Fibroblast of mammary gland (primary cell): ENCODE results near the gene RGS5.

Source experiments
- DNase-seq: peaks from one replicate; pipeline ENCODE4 v3.0.0-alpha.2; 2010; ENCODE audit warnings: low read depth
- H3K4me3 ChIP-seq: 2 replicates; pipeline ENCODE4 v1.5.1; 2011; ENCODE audit warnings: low read depth, mild to moderate bottlenecking, low read length, moderate library complexity; ENCODE audit not compliant: control insufficient read depth
- CTCF ChIP-seq: conservative IDR thresholded peaks from 2 replicates; pipeline ENCODE4 v1.5.1; 2011; ENCODE audit warnings: low read depth, low read length, inconsistent platforms; ENCODE audit not compliant: control insufficient read depth, insufficient read depth

The RGS5 gene

GRCh38 chr1:163161337-163161736, 41.4 kb downstream of the RGS5 start:
- TF ChIP-seq CTCF: no peak
- DNase-seq: no peak
- no peak overlapping the region for H3K4me3 ChIP-seq

GRCh38 chr1:163155606-163156005, 47.1 kb downstream of the RGS5 start:
- no peak for TF ChIP-seq CTCF
- no peak for DNase-seq
- no peak overlapping the region for H3K4me3 ChIP-seq

- DNase-seq: no peak
- H3K4me3 ChIP-seq: no peak overlapping the region
- no peak for TF ChIP-seq CTCF
Measured at GRCh38 chr1:163148911-163149310, 53.8 kb downstream of the RGS5 start.

- no peak for TF ChIP-seq CTCF
- H3K4me3 ChIP-seq: no peak overlapping the region
- DNase-seq: peak; percentile 12
Measured at GRCh38 chr1:163147019-163147418, 55.7 kb downstream of the RGS5 start.

- H3K4me3 ChIP-seq: no peak overlapping the region
- no peak for TF ChIP-seq CTCF
- no peak for DNase-seq
Measured at GRCh38 chr1:163145435-163145834, 57.3 kb downstream of the RGS5 start.

GRCh38 chr1:163144418-163144817, 58.3 kb downstream of the RGS5 start:
- no peak for TF ChIP-seq CTCF
- DNase-seq: peak; percentile 38
- no peak overlapping the region for H3K4me3 ChIP-seq

- DNase-seq: no peak
- TF ChIP-seq CTCF: no peak
- no peak overlapping the region for H3K4me3 ChIP-seq
Measured at GRCh38 chr1:163142152-163142551, 60.6 kb downstream of the RGS5 start.
